HL-60 (cell line): Measurements from ENCODE around the gene TUBB8.
"Not testable (repeated sequence)": the region's sequence is repeated elsewhere in the genome, so short reads cannot be mapped to it uniquely, and the experiment has no call there.

ENCODE experiments used
- POLR2AphosphoS5 ChIP-seq: IDR thresholded peaks from 2 replicates; pipeline ENCODE4 v1.6.1; 2012; ENCODE audit warnings: low read depth
- SPI1 ChIP-seq: IDR thresholded peaks from 2 replicates; pipeline ENCODE4 v1.6.1; 2012; ENCODE audit warnings: low read depth, mild to moderate bottlenecking, borderline replicate concordance
- TF ChIP-seq, protein P1 (sequence below): IDR thresholded peaks from 2 replicates; pipeline ENCODE4 v1.6.1; 2012; ENCODE audit warnings: low read depth; ENCODE audit not compliant: insufficient replicate concordance

DNA sequence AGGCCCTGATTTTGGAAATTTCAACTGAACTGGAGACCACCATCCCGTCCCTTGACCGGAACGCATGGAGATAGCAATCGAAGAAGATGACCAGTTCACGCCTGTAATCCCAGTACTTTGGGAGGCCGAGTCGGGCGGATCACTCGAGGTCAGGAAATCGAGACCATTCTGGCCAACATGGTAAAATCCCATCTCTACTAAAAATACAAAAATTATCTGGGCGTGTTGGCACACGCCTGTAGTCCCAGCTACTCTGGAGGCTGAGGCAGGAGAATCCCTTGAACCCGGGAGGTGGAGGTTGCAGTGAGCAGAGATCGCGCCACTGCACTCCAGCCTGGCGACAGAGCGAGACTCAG lies 25.1 kb upstream of the TUBB8 start:
- TF ChIP-seq, protein P1, sequence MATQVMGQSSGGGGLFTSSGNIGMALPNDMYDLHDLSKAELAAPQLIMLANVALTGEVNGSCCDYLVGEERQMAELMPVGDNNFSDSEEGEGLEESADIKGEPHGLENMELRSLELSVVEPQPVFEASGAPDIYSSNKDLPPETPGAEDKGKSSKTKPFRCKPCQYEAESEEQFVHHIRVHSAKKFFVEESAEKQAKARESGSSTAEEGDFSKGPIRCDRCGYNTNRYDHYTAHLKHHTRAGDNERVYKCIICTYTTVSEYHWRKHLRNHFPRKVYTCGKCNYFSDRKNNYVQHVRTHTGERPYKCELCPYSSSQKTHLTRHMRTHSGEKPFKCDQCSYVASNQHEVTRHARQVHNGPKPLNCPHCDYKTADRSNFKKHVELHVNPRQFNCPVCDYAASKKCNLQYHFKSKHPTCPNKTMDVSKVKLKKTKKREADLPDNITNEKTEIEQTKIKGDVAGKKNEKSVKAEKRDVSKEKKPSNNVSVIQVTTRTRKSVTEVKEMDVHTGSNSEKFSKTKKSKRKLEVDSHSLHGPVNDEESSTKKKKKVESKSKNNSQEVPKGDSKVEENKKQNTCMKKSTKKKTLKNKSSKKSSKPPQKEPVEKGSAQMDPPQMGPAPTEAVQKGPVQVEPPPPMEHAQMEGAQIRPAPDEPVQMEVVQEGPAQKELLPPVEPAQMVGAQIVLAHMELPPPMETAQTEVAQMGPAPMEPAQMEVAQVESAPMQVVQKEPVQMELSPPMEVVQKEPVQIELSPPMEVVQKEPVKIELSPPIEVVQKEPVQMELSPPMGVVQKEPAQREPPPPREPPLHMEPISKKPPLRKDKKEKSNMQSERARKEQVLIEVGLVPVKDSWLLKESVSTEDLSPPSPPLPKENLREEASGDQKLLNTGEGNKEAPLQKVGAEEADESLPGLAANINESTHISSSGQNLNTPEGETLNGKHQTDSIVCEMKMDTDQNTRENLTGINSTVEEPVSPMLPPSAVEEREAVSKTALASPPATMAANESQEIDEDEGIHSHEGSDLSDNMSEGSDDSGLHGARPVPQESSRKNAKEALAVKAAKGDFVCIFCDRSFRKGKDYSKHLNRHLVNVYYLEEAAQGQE: not testable (repeated sequence)
- not testable (repeated sequence) for TF ChIP-seq POLR2AphosphoS5, SPI1
